GM19351 (cell line): Measurements from ENCODE around the gene ADGRV1.
"Not testable (repeated sequence)": the region's sequence is repeated elsewhere in the genome, so short reads cannot be mapped to it uniquely, and the experiment has no call there.

ENCODE experiments used
- ATAC-seq: cut with Tn5 transposase; IDR thresholded peaks from one replicate; pipeline ENCODE4 v1.9.1; 2021; ENCODE audit warnings: mild to moderate bottlenecking, moderate library complexity; ENCODE audit not compliant: unreplicated experiment

ADGRV1 gene

GRCh38 chr5:91016954-91017700, 458.5 kb downstream of the ADGRV1 start:
- ATAC-seq = no peak

- ATAC-seq = no peak
These were observed 459.6 kb downstream of the ADGRV1 start for GRCh38 chr5:91018200-91018599.

- ATAC-seq = no peak
These were observed 460.2 kb downstream of the ADGRV1 start for GRCh38 chr5:91018712-91019371.

- no peak for ATAC-seq
These were observed 461.6 kb downstream of the ADGRV1 start for GRCh38 chr5:91020065-91020800.

GRCh38 chr5:91022518-91022917, 463.9 kb downstream of the ADGRV1 start:
- ATAC-seq = no peak

- ATAC-seq = no peak
These were observed 465.6 kb downstream of the ADGRV1 start for GRCh38 chr5:91024206-91024605.

- no peak for ATAC-seq
These were observed 466.1 kb downstream of the ADGRV1 start for GRCh38 chr5:91024727-91025126.

- ATAC-seq = no peak
These were observed 466.9 kb downstream of the ADGRV1 start for GRCh38 chr5:91025449-91025848.

- ATAC-seq = no peak
These were observed 467.4 kb downstream of the ADGRV1 start for GRCh38 chr5:91025956-91026355.

GRCh38 chr5:91026466-91026865, 467.9 kb downstream of the ADGRV1 start:
- no peak for ATAC-seq

- no peak for ATAC-seq
These were observed 469.0 kb downstream of the ADGRV1 start for GRCh38 chr5:91027405-91028139.

- no peak for ATAC-seq
These were observed 469.9 kb downstream of the ADGRV1 start for GRCh38 chr5:91028499-91028956.

GRCh38 chr5:91030521-91031401, 472.2 kb downstream of the ADGRV1 start:
- ATAC-seq = no peak

- no peak for ATAC-seq
These were observed 472.8 kb downstream of the ADGRV1 start for GRCh38 chr5:91031402-91031752.

- ATAC-seq = no peak
These were observed 473.5 kb downstream of the ADGRV1 start for GRCh38 chr5:91032125-91032524.

- ATAC-seq = no peak
These were observed 474.8 kb downstream of the ADGRV1 start for GRCh38 chr5:91033370-91033769.

GRCh38 chr5:91038180-91038808, 479.7 kb downstream of the ADGRV1 start:
- no peak for ATAC-seq

- ATAC-seq = not testable (repeated sequence)
These were observed 482.5 kb downstream of the ADGRV1 start for GRCh38 chr5:91041132-91041531.

GRCh38 chr5:91042247-91042935, 483.8 kb downstream of the ADGRV1 start:
- ATAC-seq = no peak
